ENCODE results near the gene ZKSCAN5. TPM values are rescaled to one million over a fixed set of nuclear protein-coding genes. Genes with fewer than 3 reads are reported as not detected.

The ZKSCAN5 gene
- 7.5 and 9.2 TPM in 2 replicates for total RNA-seq

GRCh38 chr7:99504603-99505323 is at the start of gene ZKSCAN5:
TSS of gene ZKSCAN5 (plus strand) at chr7:99504662. CDS start at chr7:99506045, 1,383 bp downstream.

GRCh38 chr7:99472561-99473314 is 31.7 kb upstream of the ZKSCAN5 start, which contains the start of gene ZNF789:
TSS of gene ZNF789 (plus strand) at chr7:99472890. CDS start at chr7:99476457, 3,567 bp downstream.

GRCh38 chr7:99499721-99500636 is 4.5 kb upstream of the ZKSCAN5 start, which contains the start of gene ZNF394:
TSS of gene ZNF394 (minus strand) at chr7:99500281. CDS start at chr7:99500093, 188 bp downstream.

GRCh38 chr7:99551767-99552463 is 47.5 kb downstream of the ZKSCAN5 start, which contains the start of gene FAM200A:
TSS of gene FAM200A (minus strand) at chr7:99552114. CDS start at chr7:99548407, 3,707 bp downstream.

GRCh38 chr7:99558306-99559174 is 54.1 kb downstream of the ZKSCAN5 start, which contains the start of gene ZNF655:
TSS of gene ZNF655 (plus strand) at chr7:99558642. CDS start at chr7:99560560, 1,918 bp downstream.

Other genes starting within 250 kb of the ZKSCAN5 start
- gene MYH16, start 231.8 kb upstream of the ZKSCAN5 start, total RNA-seq: not detected in 2 replicates
- gene ARPC1A, start 178.8 kb upstream of the ZKSCAN5 start, total RNA-seq: 174 and 198 TPM in 2 replicates
- 262 and 273 TPM in 2 replicates for gene ARPC1B, start 129.9 kb upstream of the ZKSCAN5 start, total RNA-seq
- gene PDAP1, start 96.1 kb upstream of the ZKSCAN5 start, total RNA-seq: 73.5 and 93.5 TPM in 2 replicates
- 95.1 and 129 TPM in 2 replicates for gene BUD31, start 95.7 kb upstream of the ZKSCAN5 start, total RNA-seq
- gene PTCD1, start 65.9 kb upstream of the ZKSCAN5 start, total RNA-seq: 3.8 and 8.6 TPM in 2 replicates
- gene CPSF4, start 65.7 kb upstream of the ZKSCAN5 start, total RNA-seq: 19.1 and 26.0 TPM in 2 replicates
- 3,196 and 5,196 TPM in 2 replicates for gene ATP5MF, start 38.5 kb upstream of the ZKSCAN5 start, total RNA-seq
- 1.9 and 4.0 TPM in 2 replicates for gene ZNF789, start 31.8 kb upstream of the ZKSCAN5 start, total RNA-seq
- 17.3 and 22.9 TPM in 2 replicates for gene ZNF394, start 4.4 kb upstream of the ZKSCAN5 start, total RNA-seq
- 5.2 and 7.1 TPM in 2 replicates for gene FAM200A, start 47.5 kb downstream of the ZKSCAN5 start, total RNA-seq
- gene ZNF655, start 54.0 kb downstream of the ZKSCAN5 start, total RNA-seq: 34.7 and 38.7 TPM in 2 replicates
- 1.1 TPM in 1 of 2 replicates, not detected in the other for gene TMEM225B, start 93.6 kb downstream of the ZKSCAN5 start, total RNA-seq
- 6.3 and 6.9 TPM in 2 replicates for gene ZSCAN25, start 112.3 kb downstream of the ZKSCAN5 start, total RNA-seq
- not detected in 2 replicates for gene CYP3A5, start 175.3 kb downstream of the ZKSCAN5 start, total RNA-seq
- gene CYP3A7, start 230.5 kb downstream of the ZKSCAN5 start, total RNA-seq: not detected in 2 replicates